ENCODE data around the gene TBC1D14.

GRCh38 chr4:6901669-6902317 is 7.8 kb upstream of the TBC1D14 start:
- TF ChIP-seq POLR2A (IDR thresholded peaks at IDR 0.05) (no peak), CTCF (IDR thresholded peaks at IDR 0.05) (no peak)
